Mucosa of descending colon (tissue), 3 donors: ENCODE data around the gene NDE1. TPM values are rescaled to one million over a fixed set of nuclear protein-coding genes. Genes with fewer than 3 reads are reported as not detected.
"Not testable (repeated sequence)": the region's sequence is repeated elsewhere in the genome, so short reads cannot be mapped to it uniquely, and the experiment has no call there.

ENCODE experiments used
- ATAC-seq: fragments of 200-7000 bp; cut with Tn5 transposase; one replicate; pipeline ENCODE4 v1.9.1; 2020; ENCODE audit warnings: mild to moderate bottlenecking, moderate library complexity
- DNase-seq, 3 donors: peaks; one replicate each; pipeline ENCODE4 v3.0.0-alpha.2; 2020
- H3K36me3 ChIP-seq: fragments of 200-600 bp; one replicate; pipeline ENCODE4 v1.8.0; 2021; ENCODE audit warnings: low read depth, mild to moderate bottlenecking
- H3K4me1 ChIP-seq: fragments of 200-600 bp; one replicate; pipeline ENCODE4 v1.8.0; 2021; ENCODE audit warnings: low read depth, mild to moderate bottlenecking
- H3K4me3 ChIP-seq: fragments of 200-600 bp; one replicate; pipeline ENCODE4 v1.8.0; 2021; ENCODE audit warnings: mild to moderate bottlenecking
- H3K9me3 ChIP-seq: fragments of 200-600 bp; one replicate; pipeline ENCODE4 v1.8.0; 2021; ENCODE audit warnings: mild to moderate bottlenecking
- CTCF ChIP-seq: fragments of 200-600 bp; IDR thresholded peaks from one replicate; pipeline ENCODE4 v1.8.0; 2022; ENCODE audit warnings: antibody characterized with exemption, mild to moderate bottlenecking
- intact Hi-C, 2 donors: fragments of 100-400 bp; cut with DNase I in 1 of 2; cut with micrococcal nuclease in 1 of 2; formaldehyde crosslinking; loops; one replicate each; pipeline versions ENCODE4 v1.11.0 to v1.11.1; 2022; cut with DNase I, micrococcal nuclease
- total RNA-seq, 3 donors: library from RNA; stranded (reverse); fragmentation: NEBNext Ultra II Directional in 2 of 3; extraction: Animal tissue kit (Norgen Biotek cat#: 25700) in 2 of 3; gene quantifications; one replicate each; pipeline versions ENCODE4 v1.2.1 to v1.2.4, GENCODE V29; 2021 to 2023
- donor health status: DM: no; HTN: no; CAD: no; lungs with moderate emphysema.
- donor health status: DM: no; HTN: no; CAD: no.
- donor health status: DM: no; HTN: yes; CAD: no.

NDE1 gene
- total RNA-seq, 3 donors from 2014 or later = 27.2 to 46.6 (median 33.9) TPM

GRCh38 chr16:15644267-15644961 lies 5.6 kb upstream of the NDE1 start:
- H3K4me1 ChIP-seq = peaks cover 31% of the 10 kb centered on the region
- no peaks in the 10 kb centered on the region for H3K9me3 ChIP-seq
- intact Hi-C loops = no loop called here
- no peak overlapping the region for H3K4me3 ChIP-seq
- peak in 1 of 3 donors; percentile 24 for DNase-seq
- ATAC-seq = peak; percentile 23
- no peak for TF ChIP-seq CTCF
- H3K36me3 ChIP-seq = no peaks in the 10 kb centered on the region

- H3K36me3 ChIP-seq, H3K4me3 ChIP-seq, ATAC-seq, intact Hi-C loops, H3K9me3 ChIP-seq: not testable (repeated sequence)
- peak in 1 of 3 donors; percentile 40 for DNase-seq
- peaks cover 33% of the 10 kb centered on the region for H3K4me1 ChIP-seq
These were observed 5.0 kb upstream of the NDE1 start for GRCh38 chr16:15644962-15645465.

- H3K36me3 ChIP-seq, ATAC-seq: not testable (repeated sequence)
These were observed 3.3 kb upstream of the NDE1 start for GRCh38 chr16:15646557-15647293.

GRCh38 chr16:15647294-15648014 lies 2.6 kb upstream of the NDE1 start:
- Histone ChIP-seq H3K36me3 (no peaks in the 10 kb centered on the region), H3K4me3 (no peak overlapping the region), H3K4me1 (peaks cover 29% of the 10 kb centered on the region), H3K9me3 (no peaks in the 10 kb centered on the region)
- DNase-seq (no peak), ATAC-seq (no peak)
- intact Hi-C loops = no loop called here
- no peak for TF ChIP-seq CTCF

More at GRCh38 chr16:15646557-15647293, 3.3 kb upstream of the NDE1 start:
- H3K4me1 ChIP-seq = peaks cover 35% of the 10 kb centered on the region
- DNase-seq, intact Hi-C loops, H3K9me3 ChIP-seq, H3K4me3 ChIP-seq: not testable (repeated sequence)

GRCh38 chr16:15648135-15648730 lies 1.8 kb upstream of the NDE1 start:
- intact Hi-C loops = no loop called here

GRCh38 chr16:15649311-15649710 lies 734 bp upstream of the NDE1 start:
- intact Hi-C loops, ATAC-seq, H3K9me3 ChIP-seq, H3K36me3 ChIP-seq, H3K4me3 ChIP-seq, DNase-seq: not testable (repeated sequence)
- H3K4me1 ChIP-seq = peaks cover 22% of the 10 kb centered on the region

More at GRCh38 chr16:15648135-15648730, 1.8 kb upstream of the NDE1 start:
- Histone ChIP-seq H3K4me1 (peaks cover 29% of the 10 kb centered on the region), H3K4me3 (no peak overlapping the region), H3K9me3 (no peaks in the 10 kb centered on the region), H3K36me3 (no peaks in the 10 kb centered on the region)
- no peak for TF ChIP-seq CTCF
- DNase-seq (no peak), ATAC-seq (no peak)
